Large intestine (tissue), 3 donors: ENCODE results near the gene WDR91. TPM values are rescaled to one million over a fixed set of nuclear protein-coding genes. Genes with fewer than 3 reads are reported as not detected.

ENCODE experiments used
- DNase-seq, 2 donors: peaks; one replicate each; pipeline versions ENCODE4 v3.0.0 to v3.0.0-alpha.2; 2013
- H3K27ac ChIP-seq: one replicate; pipeline ENCODE4 v1.5.1; 2013; ENCODE audit warnings: low read length
- H3K27me3 ChIP-seq: 2 replicates; pipeline ENCODE4 v1.6.1; 2013; ENCODE audit warnings: low read length; ENCODE audit not compliant: control insufficient read depth, insufficient read depth
- H3K36me3 ChIP-seq: 2 replicates; pipeline ENCODE4 v1.6.1; 2013; ENCODE audit warnings: low read length; ENCODE audit not compliant: control insufficient read depth, insufficient read depth
- H3K4me1 ChIP-seq: one replicate; pipeline ENCODE4 v1.6.1; 2013; ENCODE audit warnings: low read length; ENCODE audit not compliant: control insufficient read depth, insufficient read depth
- H3K4me3 ChIP-seq: one replicate; pipeline ENCODE4 v1.5.1; 2013; ENCODE audit warnings: low read length
- H3K9me3 ChIP-seq: one replicate; pipeline ENCODE4 v1.6.1; 2013; ENCODE audit warnings: mild to moderate bottlenecking, low read depth, low read length, moderate library complexity; ENCODE audit not compliant: control insufficient read depth
- WGBS: methylation state at CpG from one replicate; pipeline ENCODE4 v1.1.5; 2013; ENCODE audit warnings: low lambda C conversion rate; ENCODE audit not compliant: insufficient coverage; 5-methylcytosine and 5-hydroxymethylcytosine counted together
- polyA plus RNA-seq: library from polyadenylated mRNA; unstranded; fragments of 120-200 nt; gene quantifications from one replicate; pipeline ENCODE4 v1.2.1, GENCODE V29; 2013

The WDR91 gene
- polyA plus RNA-seq, 1 donor, result 5.7 TPM

DNA sequence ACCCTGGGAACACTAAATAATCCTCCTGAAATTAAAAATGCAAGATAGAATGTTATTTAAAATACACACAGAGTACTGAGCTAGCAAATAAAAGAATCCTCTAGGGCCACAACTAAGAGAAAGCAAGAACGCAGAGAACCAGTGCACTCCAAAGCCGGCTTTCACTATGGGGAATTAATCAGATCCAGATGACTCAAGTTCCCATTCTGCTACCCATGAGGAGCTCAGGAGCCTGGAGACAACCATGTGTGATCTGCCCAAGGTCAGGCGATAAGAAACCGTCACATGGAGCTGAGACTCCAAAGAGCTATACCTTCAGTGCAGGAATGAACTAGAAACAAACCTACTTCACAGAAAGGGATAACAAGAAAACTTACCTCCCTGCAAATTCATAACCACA lies 21.4 kb downstream of the WDR91 start:
- WGBS, result no CpG with 5 or more reads among the region's 4 CpGs
- DNase-seq, result no peak
- Histone ChIP-seq H3K4me3 (no peak overlapping the region), H3K27ac (no peak overlapping the region), H3K9me3 (no peaks in the 10 kb centered on the region), H3K27me3 (no peaks in the 10 kb centered on the region), H3K4me1 (no peaks in the 10 kb centered on the region), H3K36me3 (peaks cover 42% of the 10 kb centered on the region)

DNA sequence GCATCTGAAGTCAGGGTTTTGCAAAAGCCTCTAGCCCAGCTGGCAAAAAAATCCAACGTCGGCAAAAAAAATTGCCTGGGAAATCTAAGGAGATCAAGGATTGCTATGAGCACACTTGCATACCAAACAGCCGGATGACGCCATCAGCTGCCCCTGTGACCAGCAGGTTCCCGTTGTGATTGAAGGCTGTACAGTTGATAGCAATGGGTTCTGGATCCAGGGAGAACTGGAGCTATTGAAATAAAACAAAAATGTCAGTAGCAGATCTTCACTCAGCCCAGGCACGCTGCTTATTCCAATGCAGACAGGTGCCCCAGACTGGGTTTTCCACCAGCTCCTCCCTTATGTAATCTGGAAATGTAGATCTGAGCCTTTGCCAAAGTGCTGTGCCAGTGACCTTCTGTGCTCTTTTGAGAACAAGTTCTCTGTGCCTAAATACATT lies 22.1 kb downstream of the WDR91 start:
- WGBS, result no CpG with 5 or more reads among the region's 6 CpGs
- Histone ChIP-seq H3K27ac (no peak overlapping the region), H3K4me3 (no peak overlapping the region), H3K27me3 (no peaks in the 10 kb centered on the region), H3K36me3 (peaks cover 38% of the 10 kb centered on the region), H3K9me3 (no peaks in the 10 kb centered on the region), H3K4me1 (no peaks in the 10 kb centered on the region)
- no peak for DNase-seq

DNA sequence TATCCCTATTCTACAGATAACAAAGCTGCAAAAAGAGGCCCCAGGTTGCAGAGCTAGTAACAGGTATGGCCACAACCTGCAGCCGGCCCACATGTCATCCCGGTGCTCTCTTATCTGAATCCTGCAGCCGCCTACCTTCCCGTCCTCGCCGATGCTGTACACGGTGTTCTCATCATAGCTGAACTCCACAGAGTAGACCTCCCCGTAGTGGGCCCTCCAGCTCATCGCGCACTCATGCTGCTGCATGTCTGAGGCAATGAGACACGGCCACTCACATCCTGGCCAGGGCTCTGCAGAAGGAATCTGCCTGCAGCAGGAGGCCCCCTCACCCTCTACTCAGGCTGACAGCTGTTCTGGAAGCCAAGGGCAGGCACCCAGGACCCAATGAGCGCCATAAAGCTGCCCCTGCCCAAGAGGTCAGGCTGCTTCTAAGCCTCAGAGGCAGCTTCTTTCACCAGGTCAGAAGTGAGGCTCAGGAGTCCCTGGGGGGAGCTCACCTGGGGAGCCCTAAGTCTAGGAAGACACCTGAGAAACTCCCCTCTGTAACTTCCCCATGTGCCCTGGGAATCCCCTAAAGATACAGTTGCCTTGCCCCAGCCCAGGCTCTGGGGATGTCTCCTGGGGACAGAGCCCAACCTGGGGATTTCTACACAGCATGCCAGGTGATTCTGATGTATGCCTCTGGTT lies 22.9 kb downstream of the WDR91 start:
- Histone ChIP-seq H3K36me3 (peaks cover 37% of the 10 kb centered on the region), H3K4me1 (no peaks in the 10 kb centered on the region), H3K27ac (no peak overlapping the region), H3K9me3 (no peaks in the 10 kb centered on the region), H3K4me3 (no peak overlapping the region), H3K27me3 (no peaks in the 10 kb centered on the region)
- no peak for DNase-seq
- WGBS, result no CpG with 5 or more reads among the region's 12 CpGs

DNA sequence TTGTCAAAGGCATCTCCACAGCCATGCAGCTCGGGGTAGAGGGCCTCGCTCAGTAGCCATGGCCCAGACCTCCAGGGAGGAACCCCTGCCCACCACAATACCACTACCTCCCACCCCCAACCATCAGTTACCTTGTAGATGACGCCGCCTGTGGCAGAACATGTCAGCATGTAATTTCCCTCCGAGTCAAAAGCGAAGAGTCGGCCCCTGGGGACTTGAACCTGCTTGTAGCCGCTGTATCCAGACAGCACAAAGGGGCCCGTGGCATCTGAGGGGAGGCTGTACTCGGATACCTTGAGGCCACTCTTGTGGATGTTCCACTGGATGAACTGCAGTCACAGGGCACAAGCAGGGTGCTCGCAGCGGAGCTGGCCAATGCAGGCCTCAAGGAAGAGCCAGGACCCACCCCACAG lies 24.5 kb downstream of the WDR91 start:
- peaks cover 9% of the 10 kb centered on the region for H3K9me3 ChIP-seq
- H3K4me3 ChIP-seq, result no peak overlapping the region
- H3K36me3 ChIP-seq, result peaks cover 35% of the 10 kb centered on the region
- H3K27me3 ChIP-seq, result no peaks in the 10 kb centered on the region
- H3K4me1 ChIP-seq, result no peaks in the 10 kb centered on the region
- DNase-seq, result no peak
- no CpG with 5 or more reads among the region's 12 CpGs for WGBS
- no peak overlapping the region for H3K27ac ChIP-seq

DNA sequence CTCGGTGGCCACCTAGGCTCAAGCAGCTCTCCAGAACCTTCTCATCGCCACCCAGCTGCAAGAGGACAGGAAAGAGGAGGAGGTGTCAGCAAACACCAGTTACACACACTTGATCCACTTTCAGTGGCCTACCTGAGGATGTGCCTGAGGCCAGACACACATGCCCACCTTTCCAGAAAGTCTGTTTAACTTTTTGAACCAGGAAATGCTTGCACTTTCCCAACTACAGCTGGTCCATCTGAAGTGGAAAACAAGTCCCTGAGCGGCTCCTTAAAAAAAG lies 25.1 kb downstream of the WDR91 start:
- no peaks in the 10 kb centered on the region for H3K4me1 ChIP-seq
- DNase-seq, result no peak
- H3K27ac ChIP-seq, result no peak overlapping the region
- H3K4me3 ChIP-seq, result no peak overlapping the region
- H3K36me3 ChIP-seq, result peaks cover 35% of the 10 kb centered on the region
- H3K9me3 ChIP-seq, result peaks cover 16% of the 10 kb centered on the region
- H3K27me3 ChIP-seq, result no peaks in the 10 kb centered on the region
- WGBS, result 80% methylated on average over 1 of the region's 3 CpGs

DNA sequence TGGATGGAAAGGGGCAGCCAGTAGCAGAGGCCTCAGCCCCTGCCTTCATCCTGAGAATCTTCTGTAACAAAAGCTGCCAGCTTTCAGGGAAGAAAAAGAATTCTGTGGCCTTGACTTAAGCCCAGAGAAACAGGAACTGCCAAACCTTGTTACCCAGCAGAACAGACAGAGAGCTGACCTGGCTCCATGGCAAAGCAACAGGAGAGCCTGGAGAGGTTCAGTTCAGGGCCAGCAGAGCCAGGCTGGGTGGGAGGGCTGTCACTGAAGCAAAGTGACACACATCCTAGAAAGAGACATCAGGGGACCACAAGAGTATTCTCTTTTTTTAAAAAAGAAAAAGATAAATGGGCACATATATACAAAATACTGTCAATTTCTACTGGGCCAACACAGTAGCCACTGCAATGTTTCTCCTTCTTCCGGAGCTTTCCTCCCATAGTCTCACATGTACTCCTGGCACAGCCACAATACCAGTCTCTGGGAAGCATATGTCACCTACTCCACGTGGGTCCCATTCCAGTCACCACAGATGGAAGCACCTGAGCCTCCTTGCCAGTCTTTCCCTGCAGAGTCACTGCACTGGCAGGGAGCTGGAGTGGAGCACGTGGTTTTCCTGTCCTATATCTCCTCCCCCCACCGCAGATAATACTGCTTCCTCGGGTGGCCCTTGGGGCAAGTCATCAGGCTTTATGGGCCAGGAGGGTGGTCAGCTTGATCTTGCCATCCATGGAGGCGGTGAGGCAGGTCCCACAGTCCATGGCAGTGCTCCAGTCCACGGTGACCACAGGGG lies 25.7 kb downstream of the WDR91 start:
- peaks cover 35% of the 10 kb centered on the region for H3K36me3 ChIP-seq
- no peaks in the 10 kb centered on the region for H3K4me1 ChIP-seq

DNA sequence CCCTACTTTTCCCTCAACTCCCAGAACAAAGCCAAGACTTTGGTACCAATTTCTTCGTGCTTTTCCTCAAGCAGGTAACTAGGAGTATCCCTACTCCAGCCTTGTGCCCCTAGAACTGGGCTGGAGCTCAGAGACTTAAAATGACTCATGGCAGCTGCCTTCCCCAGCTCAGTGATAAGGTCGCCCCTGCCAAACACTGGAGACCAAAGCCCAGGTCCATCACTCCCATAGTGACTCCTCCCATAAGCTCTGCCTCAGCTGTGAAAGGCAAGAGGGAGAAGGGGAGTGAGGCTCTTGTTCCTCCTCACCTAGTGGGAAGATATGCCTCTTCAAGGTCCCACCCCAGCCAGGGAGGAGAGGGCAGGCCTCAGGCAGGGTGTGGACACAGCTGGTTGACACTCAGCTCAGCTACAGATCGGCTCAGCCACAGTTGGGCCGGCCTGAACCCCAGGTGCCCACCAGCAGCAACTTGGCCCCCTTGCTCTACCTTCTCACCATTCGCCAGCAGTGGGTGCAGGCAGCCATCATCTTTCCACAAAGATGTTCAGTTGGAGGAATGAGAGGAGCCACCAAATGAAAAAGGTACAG lies 27.0 kb downstream of the WDR91 start:
- Histone ChIP-seq H3K36me3 (peaks cover 35% of the 10 kb centered on the region), H3K27ac (no peak overlapping the region), H3K9me3 (peaks cover 27% of the 10 kb centered on the region), H3K4me3 (no peak overlapping the region), H3K27me3 (no peaks in the 10 kb centered on the region), H3K4me1 (no peaks in the 10 kb centered on the region)
- no peak for DNase-seq
- no CpG with 5 or more reads among the region's 5 CpGs for WGBS

More for the DNA sequence above, 25.7 kb downstream of the WDR91 start:
- Histone ChIP-seq H3K27ac (no peak overlapping the region), H3K9me3 (peaks cover 21% of the 10 kb centered on the region), H3K4me3 (no peak overlapping the region), H3K27me3 (no peaks in the 10 kb centered on the region)
- no peak for DNase-seq
- no CpG with 5 or more reads among the region's 7 CpGs for WGBS

DNA sequence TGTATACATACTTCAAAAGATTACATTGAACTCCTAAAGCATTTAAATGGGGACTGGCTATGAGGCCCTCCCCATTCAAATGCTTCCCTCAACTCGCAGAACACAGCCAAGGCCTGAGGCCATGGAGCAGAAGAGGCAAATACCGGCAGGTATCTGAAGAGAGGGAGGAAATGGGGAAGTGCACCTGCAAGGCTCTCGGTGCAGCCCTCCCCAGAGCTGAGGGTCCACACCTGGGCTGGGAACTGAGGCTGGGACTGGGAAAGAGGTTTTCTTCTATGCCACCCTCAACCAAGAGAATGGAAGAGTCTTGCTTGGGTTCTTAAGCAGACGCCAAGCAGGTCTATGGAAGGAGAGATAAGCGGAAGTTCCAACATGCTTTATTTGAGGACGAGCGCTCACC lies 27.8 kb downstream of the WDR91 start:
- Histone ChIP-seq H3K27ac (no peak overlapping the region), H3K27me3 (no peaks in the 10 kb centered on the region), H3K36me3 (peaks cover 30% of the 10 kb centered on the region), H3K4me1 (no peaks in the 10 kb centered on the region), H3K9me3 (peaks cover 27% of the 10 kb centered on the region), H3K4me3 (no peak overlapping the region)
- no peak for DNase-seq
- no CpG with 5 or more reads among the region's 7 CpGs for WGBS

DNA sequence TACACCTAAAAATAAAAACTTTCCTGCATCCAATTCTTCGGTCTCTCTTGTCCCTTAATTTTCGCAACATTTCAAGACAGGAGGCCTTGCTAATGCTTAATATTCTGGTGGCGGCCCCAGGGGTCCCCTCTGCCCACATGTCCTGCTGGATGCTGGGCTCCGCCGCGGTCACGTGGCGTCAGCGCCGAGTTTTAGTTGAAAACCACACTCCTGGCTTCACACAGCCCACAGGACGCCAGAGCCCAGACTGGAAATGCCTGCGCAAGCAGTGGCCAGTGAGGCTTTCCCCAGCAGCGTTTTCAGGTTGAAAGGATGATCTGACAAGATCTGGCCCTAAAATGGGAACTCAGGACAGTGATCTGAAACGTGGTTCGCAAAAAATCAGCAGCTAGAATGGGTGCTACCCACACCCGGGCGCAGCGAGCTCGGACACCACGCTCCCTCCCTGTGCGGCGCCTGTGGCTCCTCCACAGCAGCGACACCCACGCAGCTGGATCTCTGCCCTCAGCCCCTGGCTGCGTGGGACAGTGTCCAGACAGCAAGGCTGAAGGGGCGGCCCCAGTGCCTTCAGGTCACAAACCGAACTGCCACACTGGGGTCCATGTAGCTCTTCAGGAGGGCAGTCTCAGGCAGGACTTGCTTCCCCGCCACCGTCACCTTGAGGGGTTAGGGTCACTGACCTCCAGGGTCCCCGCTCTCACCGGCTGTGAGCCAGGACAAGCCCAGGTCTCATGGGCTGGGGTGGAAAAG lies 29.2 kb downstream of the WDR91 start:
- no peak overlapping the region for H3K27ac ChIP-seq
- DNase-seq, result no peak
- WGBS, result 100% methylated on average over 2 of the region's 31 CpGs
- H3K4me1 ChIP-seq, result no peaks in the 10 kb centered on the region
- H3K4me3 ChIP-seq, result no peak overlapping the region
- H3K36me3 ChIP-seq, result peaks cover 20% of the 10 kb centered on the region
- peaks cover 27% of the 10 kb centered on the region for H3K9me3 ChIP-seq
- H3K27me3 ChIP-seq, result no peaks in the 10 kb centered on the region

DNA sequence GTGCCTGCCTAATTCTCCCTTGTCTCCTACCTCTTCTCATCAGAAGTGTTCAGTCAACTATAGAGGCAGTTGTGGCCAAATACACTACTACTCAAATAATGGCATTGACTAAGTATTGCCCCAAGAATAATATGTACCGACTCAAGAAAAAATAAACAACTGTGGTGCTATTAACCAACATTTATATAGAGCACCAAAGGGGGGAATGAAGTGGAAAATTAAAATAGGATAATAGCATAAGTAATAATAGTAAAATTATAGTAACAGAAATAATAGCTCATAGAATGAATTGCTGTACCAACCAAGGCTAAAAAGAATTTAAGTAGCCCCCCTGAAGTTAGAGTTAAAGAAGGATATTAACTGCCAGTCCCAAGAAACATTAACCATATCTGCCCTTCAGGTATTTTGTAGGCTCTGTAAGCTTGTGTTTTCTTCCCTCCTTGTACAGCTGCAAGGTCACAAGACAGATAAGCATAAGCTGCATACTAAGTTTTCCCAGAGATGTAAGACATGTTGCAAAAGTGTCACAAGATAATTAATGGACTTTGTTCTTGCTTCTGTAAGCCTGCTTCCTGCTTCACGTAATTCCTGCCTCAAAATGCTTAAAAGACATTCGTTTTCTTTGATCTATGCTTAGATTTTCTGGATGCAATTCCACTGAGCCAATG lies 29.9 kb downstream of the WDR91 start:
- Histone ChIP-seq H3K4me3 (no peak overlapping the region), H3K9me3 (peaks cover 27% of the 10 kb centered on the region), H3K36me3 (peaks cover 13% of the 10 kb centered on the region), H3K27ac (no peak overlapping the region), H3K4me1 (no peaks in the 10 kb centered on the region), H3K27me3 (no peaks in the 10 kb centered on the region)
- DNase-seq, result no peak
- WGBS, result 80% methylated on average over 2 of the region's 3 CpGs
